Epithelial cell of proximal tubule (primary cell): Measurements from ENCODE around the gene TMEM141. TPM values are rescaled to one million over a fixed set of nuclear protein-coding genes. Genes with fewer than 3 reads are reported as not detected.
A peak's percentile ranks its signal among the peaks of the same experiment; 100 is the strongest.
"Not testable (repeated sequence)": the region's sequence is repeated elsewhere in the genome, so short reads cannot be mapped to it uniquely, and the experiment has no call there.

ENCODE experiments used
- DNase-seq: peaks from one replicate; pipeline ENCODE4 v3.0.0-alpha.2; 2011; ENCODE audit warnings: low read depth
- H3K4me3 ChIP-seq: 2 replicates; pipeline ENCODE4 v1.5.1; 2011; ENCODE audit warnings: low read depth, mild to moderate bottlenecking, low read length
- total RNA-seq: library from RNA; depleted of rRNA; stranded (reverse); fragments of >200 nt; gene quantifications from 2 replicates; pipeline ENCODE4 v1.2.3, GENCODE V29; 2015
- TF ChIP-seq, protein P1 (sequence below): conservative IDR thresholded peaks from 2 replicates; pipeline ENCODE4 v1.5.1; 2012; ENCODE audit warnings: low read depth, mild to moderate bottlenecking, low read length

TMEM141 gene
- total RNA-seq, 1 donor from 2014 or later = 108 TPM

DNA sequence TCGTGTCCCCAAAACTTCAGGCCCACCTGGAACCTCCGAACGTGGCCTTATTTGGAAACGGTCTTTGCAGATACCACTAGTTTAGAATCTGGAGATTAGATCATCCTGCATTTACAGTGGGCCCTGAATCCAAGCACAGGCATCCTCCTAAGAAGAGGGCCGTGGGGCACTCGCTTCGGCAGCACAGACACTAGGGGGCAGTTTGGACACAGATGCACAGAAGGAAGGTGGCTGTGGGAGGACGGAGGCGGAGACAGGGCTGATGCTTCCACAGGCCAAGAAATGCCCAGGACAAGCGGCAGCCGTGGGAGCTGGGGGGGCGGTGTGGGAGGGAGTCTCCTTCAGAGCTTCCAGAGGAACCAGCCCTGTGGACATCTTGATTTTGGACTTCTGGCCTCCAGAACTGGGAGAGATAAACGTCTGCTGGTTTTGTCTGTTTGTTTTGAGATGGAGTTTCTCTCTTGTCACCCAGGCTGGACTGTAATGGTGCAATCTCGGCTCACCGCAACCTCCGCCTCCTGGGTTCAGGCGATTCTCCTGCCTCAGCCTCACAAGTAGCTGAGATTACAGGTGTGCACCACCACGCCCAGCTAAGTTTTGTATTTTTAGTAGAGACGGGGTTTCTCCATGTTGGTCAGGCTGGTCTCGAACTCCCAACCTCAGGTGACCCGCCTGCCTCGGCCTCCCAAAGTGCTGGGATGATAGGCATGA is 30.2 kb upstream of the TMEM141 start:
- not testable (repeated sequence) for DNase-seq, H3K4me3 ChIP-seq
- TF ChIP-seq, protein P1, sequence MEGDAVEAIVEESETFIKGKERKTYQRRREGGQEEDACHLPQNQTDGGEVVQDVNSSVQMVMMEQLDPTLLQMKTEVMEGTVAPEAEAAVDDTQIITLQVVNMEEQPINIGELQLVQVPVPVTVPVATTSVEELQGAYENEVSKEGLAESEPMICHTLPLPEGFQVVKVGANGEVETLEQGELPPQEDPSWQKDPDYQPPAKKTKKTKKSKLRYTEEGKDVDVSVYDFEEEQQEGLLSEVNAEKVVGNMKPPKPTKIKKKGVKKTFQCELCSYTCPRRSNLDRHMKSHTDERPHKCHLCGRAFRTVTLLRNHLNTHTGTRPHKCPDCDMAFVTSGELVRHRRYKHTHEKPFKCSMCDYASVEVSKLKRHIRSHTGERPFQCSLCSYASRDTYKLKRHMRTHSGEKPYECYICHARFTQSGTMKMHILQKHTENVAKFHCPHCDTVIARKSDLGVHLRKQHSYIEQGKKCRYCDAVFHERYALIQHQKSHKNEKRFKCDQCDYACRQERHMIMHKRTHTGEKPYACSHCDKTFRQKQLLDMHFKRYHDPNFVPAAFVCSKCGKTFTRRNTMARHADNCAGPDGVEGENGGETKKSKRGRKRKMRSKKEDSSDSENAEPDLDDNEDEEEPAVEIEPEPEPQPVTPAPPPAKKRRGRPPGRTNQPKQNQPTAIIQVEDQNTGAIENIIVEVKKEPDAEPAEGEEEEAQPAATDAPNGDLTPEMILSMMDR = peak; percentile 69

DNA sequence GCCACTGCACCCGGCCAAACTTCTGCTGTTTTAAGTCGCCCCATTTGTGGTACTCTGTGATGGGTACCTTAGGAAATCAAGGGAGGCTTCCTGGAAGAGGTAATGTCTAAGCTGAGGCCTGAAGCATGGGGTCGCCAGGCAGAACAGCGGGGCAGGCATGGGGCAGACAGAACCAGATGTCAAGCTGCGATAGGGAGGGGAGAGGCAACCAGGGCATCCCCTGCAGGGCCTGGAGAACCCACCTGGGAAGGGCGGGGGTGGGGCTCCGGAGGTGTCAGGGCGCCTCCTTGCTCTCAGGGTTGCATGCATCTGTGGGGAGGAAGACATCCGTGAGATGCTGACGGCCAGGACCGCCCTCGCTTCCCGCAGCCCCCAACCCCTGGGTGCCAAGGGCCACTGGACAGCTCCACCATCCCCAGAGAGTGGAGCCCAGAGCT is 29.6 kb upstream of the TMEM141 start:
- TF ChIP-seq, protein P1 = no peak
- DNase-seq = no peak
- no peak overlapping the region for H3K4me3 ChIP-seq

DNA sequence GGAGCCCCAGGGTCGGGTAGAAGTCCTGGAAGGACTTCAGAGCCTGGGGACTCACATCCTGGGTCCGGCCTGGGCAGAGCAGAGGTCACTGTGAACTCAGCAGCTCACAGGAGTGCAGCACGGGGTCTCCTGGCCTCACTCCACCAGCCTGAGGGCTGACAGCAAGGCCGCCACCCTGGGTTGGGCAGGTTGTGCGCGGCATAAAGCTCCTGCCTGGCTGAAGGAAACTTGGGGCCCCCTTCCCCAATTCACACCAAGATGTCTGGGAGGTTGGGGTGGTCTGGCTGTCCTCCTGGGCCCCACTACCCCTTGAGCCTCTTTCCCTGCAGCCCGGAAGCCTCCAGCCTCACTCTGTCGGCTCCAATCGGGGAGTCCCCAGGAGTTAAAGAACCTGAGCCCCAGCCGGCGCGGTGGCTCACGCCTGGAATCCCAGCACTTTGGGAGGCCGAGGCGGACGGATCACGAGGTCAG is 28.9 kb upstream of the TMEM141 start:
- DNase-seq = no peak
- TF ChIP-seq, protein P1 = no peak
- no peak overlapping the region for H3K4me3 ChIP-seq

DNA sequence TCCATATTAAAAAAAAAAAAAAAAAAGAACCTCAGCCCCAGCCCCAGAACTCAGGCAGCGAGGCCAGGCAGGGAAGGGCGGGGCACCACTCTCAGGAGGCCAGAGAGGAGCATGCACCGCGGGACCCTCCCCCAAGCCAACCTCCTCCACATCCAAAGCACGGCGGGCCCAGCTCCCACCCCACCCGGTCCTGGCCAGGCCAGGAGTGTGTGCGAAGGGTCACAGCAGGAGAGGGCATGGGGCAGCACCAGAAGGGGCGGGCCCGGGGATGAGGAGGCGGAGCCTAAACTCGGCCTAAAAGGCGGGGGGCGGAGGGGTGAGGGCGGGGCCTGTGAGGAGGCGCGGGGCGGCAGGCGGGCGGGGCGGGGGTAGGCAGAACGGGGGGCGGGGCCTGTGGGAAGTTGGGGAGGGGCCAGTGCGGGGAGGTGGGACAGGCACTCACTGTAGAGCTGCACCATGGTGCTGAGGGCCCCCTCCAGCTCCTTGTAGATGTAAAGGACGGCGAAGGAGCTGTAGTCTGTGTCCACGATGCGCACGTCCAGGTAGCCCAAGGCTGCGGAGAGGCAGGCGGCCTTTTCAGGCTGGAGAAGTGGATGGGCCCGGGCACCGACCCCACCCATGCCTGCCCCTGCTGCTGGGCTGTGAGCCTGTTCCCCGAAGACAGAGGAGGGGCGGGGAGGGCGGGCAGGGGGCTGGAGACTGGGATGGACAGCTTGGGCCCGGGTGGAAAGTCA is 28.1 kb upstream of the TMEM141 start:
- TF ChIP-seq, protein P1 = no peak
- no peak for DNase-seq
- no peak overlapping the region for H3K4me3 ChIP-seq

DNA sequence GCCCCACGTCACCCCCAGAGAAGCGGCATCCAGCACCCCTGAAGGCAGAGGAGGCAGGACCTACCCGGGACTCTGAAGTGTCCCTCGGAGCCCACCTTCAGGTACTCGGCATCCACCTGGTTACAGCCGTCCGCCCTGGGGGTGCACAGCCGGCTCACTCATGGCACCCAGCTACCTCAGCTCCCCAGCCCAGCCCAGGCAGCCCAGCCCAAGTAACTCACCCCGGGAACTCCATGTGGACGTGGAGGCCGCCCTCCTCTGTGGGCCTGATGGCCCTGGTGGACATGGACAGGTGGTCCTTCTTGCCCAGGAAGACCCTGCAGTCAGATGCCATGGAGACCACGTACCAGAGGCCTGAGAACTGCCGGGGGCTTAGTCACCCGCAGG is 27.5 kb upstream of the TMEM141 start:
- no peak for DNase-seq
- TF ChIP-seq, protein P1 = no peak
- H3K4me3 ChIP-seq = no peak overlapping the region

GRCh38 chr9:136764301-136764891 is 26.7 kb upstream of the TMEM141 start, which contains the start of gene LCN15:
Gene LCN15 (minus strand): TSS chr9:136764518. CDS start chr9:136764488, 30 bp downstream.
- no peak for DNase-seq
- H3K4me3 ChIP-seq = no peak within 1 kb of the TSS
- TF ChIP-seq, protein P1 = no peak
